NOMO-1 treated with dmso at 0.1 percent for 144 hours (cell line): ENCODE results near the gene USP40.

Experiments
- DNase-seq: peaks from one replicate; lab custom pipeline; 2025; ENCODE audit not compliant: unreplicated experiment; lab: John Stamatoyannopoulos, UW

The USP40 gene

GRCh38 chr2:233460726-233461441 is 105.7 kb downstream of the USP40 start:
- no peak for DNase-seq

- DNase-seq, result no peak
Measured at GRCh38 chr2:233459426-233459825, 107.2 kb downstream of the USP40 start.

GRCh38 chr2:233458826-233459225 is 107.8 kb downstream of the USP40 start:
- no peak for DNase-seq

GRCh38 chr2:233458031-233458610 is 108.5 kb downstream of the USP40 start:
- DNase-seq, result no peak

- no peak for DNase-seq
Measured at GRCh38 chr2:233457356-233457755, 109.2 kb downstream of the USP40 start.

- DNase-seq, result no peak
Measured at GRCh38 chr2:233456934-233457333, 109.6 kb downstream of the USP40 start.

GRCh38 chr2:233456111-233456510 is 110.5 kb downstream of the USP40 start:
- DNase-seq, result no peak

GRCh38 chr2:233455491-233455890 is 111.1 kb downstream of the USP40 start:
- DNase-seq, result no peak

- no peak for DNase-seq
Measured at GRCh38 chr2:233455006-233455405, 111.6 kb downstream of the USP40 start.

- no peak for DNase-seq
Measured at GRCh38 chr2:233453916-233454315, 112.7 kb downstream of the USP40 start.

GRCh38 chr2:233453111-233453915 is 113.3 kb downstream of the USP40 start:
- DNase-seq, result no peak

- DNase-seq, result no peak
Measured at GRCh38 chr2:233451950-233452349, 114.6 kb downstream of the USP40 start.

- DNase-seq, result no peak
Measured at GRCh38 chr2:233450864-233451575, 115.6 kb downstream of the USP40 start.

GRCh38 chr2:233449921-233450863 is 116.4 kb downstream of the USP40 start:
- no peak for DNase-seq

- DNase-seq, result no peak
Measured at GRCh38 chr2:233449081-233449901, 117.3 kb downstream of the USP40 start.

GRCh38 chr2:233448575-233448974 is 118.0 kb downstream of the USP40 start:
- DNase-seq, result no peak

- no peak for DNase-seq
Measured at GRCh38 chr2:233448220-233448559, 118.4 kb downstream of the USP40 start.

GRCh38 chr2:233447506-233448219 is 118.9 kb downstream of the USP40 start:
- DNase-seq, result no peak
